ENCODE data around the gene NR3C2. TPM values are rescaled to one million over a fixed set of nuclear protein-coding genes. Genes with fewer than 3 reads are reported as not detected.

NR3C2 gene
- total and polyA plus RNA-seq, 4 donors, result 2.0 to 11.5 (median 3.2) TPM

- H3K36me3 ChIP-seq (ENCODE audit: control insufficient read depth in 4 of 4, insufficient read depth in 3 of 4, low read depth in 1 of 4, low read length in 3 of 4), result peaks cover 0 to 23% (median 5%) of the 10 kb centered on the region in 4 donors
- peaks cover 0 to 4% (median 0%) of the 10 kb centered on the region in 4 donors for H3K4me1 ChIP-seq (ENCODE audit: control insufficient read depth in 4 of 4, insufficient read depth in 4 of 4, low read length in 3 of 4)
- H3K9me3 ChIP-seq (ENCODE audit: control insufficient read depth in 4 of 4, low read length in 3 of 4), result peaks cover 0 to 7% (median 2%) of the 10 kb centered on the region in 4 donors
- no peaks in the 10 kb centered on the region for H3K27me3 ChIP-seq (ENCODE audit: control insufficient read depth in 4 of 4, insufficient read depth in 4 of 4, low read length in 3 of 4)
- no peak for DNase-seq (ENCODE audit: low spot score)
- TF ChIP-seq SP1 (IDR thresholded peaks at IDR 0.05) (no peak), MAX (IDR thresholded peaks at IDR 0.05) (no peak), EGR1 (IDR thresholded peaks at IDR 0.05; ENCODE audit: low read depth in 2 of 2) (no peak), RAD21 (IDR thresholded peaks at IDR 0.05) (no peak), HNF4G (IDR thresholded peaks at IDR 0.05) (no peak), YY1 (IDR thresholded peaks at IDR 0.05) (no peak), HNF4A (conservative IDR thresholded peaks at IDR 0.05) (no peak), NR2F2 (IDR thresholded peaks at IDR 0.05) (no peak), FOXA2 (IDR thresholded peaks at IDR 0.05) (no peak), JUND (IDR thresholded peaks at IDR 0.05) (no peak), FOXA1 (IDR thresholded peaks at IDR 0.05) (no peak), RXRA (IDR thresholded peaks at IDR 0.05) (no peak), ZBTB33 (IDR thresholded peaks at IDR 0.05) (no peak), CTCF (IDR thresholded peaks at IDR 0.05; ENCODE audit: low read depth, low read length, missing input control) (no peak), GABPA (IDR thresholded peaks at IDR 0.05 in 1 of 2, conservative IDR thresholded peaks at IDR 0.05 in 1 of 2) (no peak), TAF1 (conservative IDR thresholded peaks at IDR 0.05) (no peak)
- TF ChIP-seq, protein P1, sequence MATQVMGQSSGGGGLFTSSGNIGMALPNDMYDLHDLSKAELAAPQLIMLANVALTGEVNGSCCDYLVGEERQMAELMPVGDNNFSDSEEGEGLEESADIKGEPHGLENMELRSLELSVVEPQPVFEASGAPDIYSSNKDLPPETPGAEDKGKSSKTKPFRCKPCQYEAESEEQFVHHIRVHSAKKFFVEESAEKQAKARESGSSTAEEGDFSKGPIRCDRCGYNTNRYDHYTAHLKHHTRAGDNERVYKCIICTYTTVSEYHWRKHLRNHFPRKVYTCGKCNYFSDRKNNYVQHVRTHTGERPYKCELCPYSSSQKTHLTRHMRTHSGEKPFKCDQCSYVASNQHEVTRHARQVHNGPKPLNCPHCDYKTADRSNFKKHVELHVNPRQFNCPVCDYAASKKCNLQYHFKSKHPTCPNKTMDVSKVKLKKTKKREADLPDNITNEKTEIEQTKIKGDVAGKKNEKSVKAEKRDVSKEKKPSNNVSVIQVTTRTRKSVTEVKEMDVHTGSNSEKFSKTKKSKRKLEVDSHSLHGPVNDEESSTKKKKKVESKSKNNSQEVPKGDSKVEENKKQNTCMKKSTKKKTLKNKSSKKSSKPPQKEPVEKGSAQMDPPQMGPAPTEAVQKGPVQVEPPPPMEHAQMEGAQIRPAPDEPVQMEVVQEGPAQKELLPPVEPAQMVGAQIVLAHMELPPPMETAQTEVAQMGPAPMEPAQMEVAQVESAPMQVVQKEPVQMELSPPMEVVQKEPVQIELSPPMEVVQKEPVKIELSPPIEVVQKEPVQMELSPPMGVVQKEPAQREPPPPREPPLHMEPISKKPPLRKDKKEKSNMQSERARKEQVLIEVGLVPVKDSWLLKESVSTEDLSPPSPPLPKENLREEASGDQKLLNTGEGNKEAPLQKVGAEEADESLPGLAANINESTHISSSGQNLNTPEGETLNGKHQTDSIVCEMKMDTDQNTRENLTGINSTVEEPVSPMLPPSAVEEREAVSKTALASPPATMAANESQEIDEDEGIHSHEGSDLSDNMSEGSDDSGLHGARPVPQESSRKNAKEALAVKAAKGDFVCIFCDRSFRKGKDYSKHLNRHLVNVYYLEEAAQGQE (IDR thresholded peaks at IDR 0.05), result no peak
- TF ChIP-seq, protein P2, sequence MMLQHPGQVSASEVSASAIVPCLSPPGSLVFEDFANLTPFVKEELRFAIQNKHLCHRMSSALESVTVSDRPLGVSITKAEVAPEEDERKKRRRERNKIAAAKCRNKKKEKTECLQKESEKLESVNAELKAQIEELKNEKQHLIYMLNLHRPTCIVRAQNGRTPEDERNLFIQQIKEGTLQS (IDR thresholded peaks at IDR 0.05), result no peak
- no peak overlapping the region for H3K27ac ChIP-seq (ENCODE audit: low read depth in 1 of 2, low read length in 2 of 2)
- no peak overlapping the region for H3K4me3 ChIP-seq (ENCODE audit: low read depth in 1 of 3, low read length in 3 of 3)
- 97% methylated on average over 5 of the region's 5 CpGs for WGBS
- no peak overlapping the region for H3K9ac ChIP-seq (ENCODE audit: low read depth in 1 of 2, low read length in 2 of 2)
These were observed 367.8 kb downstream of the NR3C2 start for GRCh38 chr4:148074462-148074861.
